Astrocyte (in vitro differentiated cells and primary cell): ENCODE results near the gene RNF123.

Experiments used
- CTCF ChIP-seq: IDR thresholded peaks from 2 replicates; pipeline ENCODE4 v1.5.1; 2011; ENCODE audit warnings: low read depth, mild to moderate bottlenecking, inconsistent platforms, low read length, moderate library complexity; ENCODE audit not compliant: insufficient read depth
- EZH2 ChIP-seq: IDR thresholded peaks from 2 replicates; pipeline ENCODE4 v1.6.1; 2012; ENCODE audit warnings: mild to moderate bottlenecking, low read length, inconsistent platforms; ENCODE audit not compliant: insufficient read depth

- no peak for TF ChIP-seq EZH2
- TF ChIP-seq CTCF, result no peak
These were observed 32.8 kb downstream of the RNF123 start for GRCh38 chr3:49721896-49722781.
